ENCODE data around the gene TMEM145.

TMEM145 gene

GRCh38 chr19:42349378-42350107 is 36.4 kb downstream of the TMEM145 start:
- H3K27ac ChIP-seq = no peak overlapping the region
- no peak for TF ChIP-seq CTCF (conservative IDR thresholded peaks at IDR 0.05)

GRCh38 chr19:42350417-42350816 is 37.3 kb downstream of the TMEM145 start:
- H3K27ac ChIP-seq = no peak overlapping the region
- no peak for TF ChIP-seq CTCF (conservative IDR thresholded peaks at IDR 0.05)

- no peak overlapping the region for H3K27ac ChIP-seq
- TF ChIP-seq CTCF (conservative IDR thresholded peaks at IDR 0.05) = no peak
These were observed 38.1 kb downstream of the TMEM145 start for GRCh38 chr19:42351079-42351735.

GRCh38 chr19:42352301-42353259 is 39.5 kb downstream of the TMEM145 start:
- no peak for TF ChIP-seq CTCF (conservative IDR thresholded peaks at IDR 0.05)
- no peak overlapping the region for H3K27ac ChIP-seq

GRCh38 chr19:42353341-42354015 is 40.4 kb downstream of the TMEM145 start:
- TF ChIP-seq CTCF (conservative IDR thresholded peaks at IDR 0.05) = no peak
- no peak overlapping the region for H3K27ac ChIP-seq

- no peak overlapping the region for H3K27ac ChIP-seq
- no peak for TF ChIP-seq CTCF (conservative IDR thresholded peaks at IDR 0.05)
These were observed 42.8 kb downstream of the TMEM145 start for GRCh38 chr19:42355896-42356295.
